ENCODE results near the gene TPCN1. TPM values are rescaled to one million over a fixed set of nuclear protein-coding genes. Genes with fewer than 3 reads are reported as not detected.

TPCN1 gene
- total and polyA plus RNA-seq, 2 donors from 2014 or later = 38.4 to 93.3 TPM

- Histone ChIP-seq H3K4me1 (ENCODE audit: control insufficient read depth in 2 of 3, insufficient read depth in 2 of 3, low read depth in 1 of 3, low read length in 3 of 3) (peaks cover 0 to 7% (median 4%) of the 10 kb centered on the region in 3 donors), H3K9me3 (ENCODE audit: control insufficient read depth in 2 of 3, insufficient read depth in 1 of 3, low read length in 3 of 3) (no peaks in the 10 kb centered on the region), H3K9ac (ENCODE audit: low read length in 3 of 3) (no peak overlapping the region), H3K36me3 (ENCODE audit: control insufficient read depth in 2 of 3, insufficient read depth in 3 of 3, low read length in 3 of 3) (peaks cover 0 to 84% (median 49%) of the 10 kb centered on the region in 3 donors), H3K27ac (ENCODE audit: low read depth in 2 of 2, low read length in 2 of 2) (no peak overlapping the region), H3K4me3 (ENCODE audit: low read length in 3 of 3) (no peak overlapping the region), H3K27me3 (ENCODE audit: control insufficient read depth, insufficient read depth, low read length) (no peaks in the 10 kb centered on the region)
- DNase-seq (no peak), FAIRE-seq (no peak)
- no peak for TF ChIP-seq CTCF (IDR thresholded peaks at IDR 0.05; ENCODE audit: borderline replicate concordance, extremely low read depth, insufficient read depth)
- intact Hi-C loops (cut with DNase I) = no loop called here
These were observed 71.3 kb downstream of the TPCN1 start for GRCh38 chr12:113292547-113292946.

GRCh38 chr12:113293100-113293499, 71.8 kb downstream of the TPCN1 start:
- H3K36me3 ChIP-seq (ENCODE audit: control insufficient read depth in 2 of 3, insufficient read depth in 3 of 3, low read length in 3 of 3) = peaks cover 0 to 78% (median 49%) of the 10 kb centered on the region in 3 donors

GRCh38 chr12:113295886-113296556, 74.8 kb downstream of the TPCN1 start:
- no peak overlapping the region for H3K27ac ChIP-seq (ENCODE audit: low read depth in 2 of 2, low read length in 2 of 2)
- H3K4me1 ChIP-seq (ENCODE audit: control insufficient read depth in 2 of 3, insufficient read depth in 2 of 3, low read depth in 1 of 3, low read length in 3 of 3) = peaks cover 0 to 31% (median 23%) of the 10 kb centered on the region in 3 donors
- no peak overlapping the region for H3K4me3 ChIP-seq (ENCODE audit: low read length in 3 of 3)
- TF ChIP-seq CTCF (IDR thresholded peaks at IDR 0.05; ENCODE audit: borderline replicate concordance, extremely low read depth, insufficient read depth) = no peak
- H3K36me3 ChIP-seq (ENCODE audit: control insufficient read depth in 2 of 3, insufficient read depth in 3 of 3, low read length in 3 of 3) = peaks cover 0 to 49% (median 28%) of the 10 kb centered on the region in 3 donors
- intact Hi-C loops (cut with DNase I) = no loop called here
- FAIRE-seq (no peak), DNase-seq (peak in 1 of 5 donors; percentile 67)
- H3K27me3 ChIP-seq (ENCODE audit: control insufficient read depth, insufficient read depth, low read length) = no peaks in the 10 kb centered on the region
- no peak overlapping the region for H3K9ac ChIP-seq (ENCODE audit: low read length in 3 of 3)
- no peaks in the 10 kb centered on the region for H3K9me3 ChIP-seq (ENCODE audit: control insufficient read depth in 2 of 3, insufficient read depth in 1 of 3, low read length in 3 of 3)

More at GRCh38 chr12:113293100-113293499, 71.8 kb downstream of the TPCN1 start:
- Histone ChIP-seq H3K4me1 (ENCODE audit: control insufficient read depth in 2 of 3, insufficient read depth in 2 of 3, low read depth in 1 of 3, low read length in 3 of 3) (peaks cover 0 to 12% (median 9%) of the 10 kb centered on the region in 3 donors), H3K27me3 (ENCODE audit: control insufficient read depth, insufficient read depth, low read length) (no peaks in the 10 kb centered on the region), H3K4me3 (ENCODE audit: low read length in 3 of 3) (no peak overlapping the region), H3K9me3 (ENCODE audit: control insufficient read depth in 2 of 3, insufficient read depth in 1 of 3, low read length in 3 of 3) (no peaks in the 10 kb centered on the region), H3K27ac (ENCODE audit: low read depth in 2 of 2, low read length in 2 of 2) (no peak overlapping the region), H3K9ac (ENCODE audit: low read length in 3 of 3) (no peak overlapping the region)
- intact Hi-C loops (cut with DNase I) = no loop called here
- no peak for TF ChIP-seq CTCF (IDR thresholded peaks at IDR 0.05; ENCODE audit: borderline replicate concordance, extremely low read depth, insufficient read depth)
- DNase-seq (no peak), FAIRE-seq (no peak)

Measured in kidney (tissue), 14 donors.